ENCODE measurements around the gene ZNF2. TPM values are rescaled to one million over a fixed set of nuclear protein-coding genes. Genes with fewer than 3 reads are reported as not detected.
A peak's percentile ranks its signal among the peaks of the same experiment; 100 is the strongest.

Gene ZNF2
- total RNA-seq, 6 experiments from 2014 or later = 3.8 to 5.0 (median 4.0) TPM

DNA sequence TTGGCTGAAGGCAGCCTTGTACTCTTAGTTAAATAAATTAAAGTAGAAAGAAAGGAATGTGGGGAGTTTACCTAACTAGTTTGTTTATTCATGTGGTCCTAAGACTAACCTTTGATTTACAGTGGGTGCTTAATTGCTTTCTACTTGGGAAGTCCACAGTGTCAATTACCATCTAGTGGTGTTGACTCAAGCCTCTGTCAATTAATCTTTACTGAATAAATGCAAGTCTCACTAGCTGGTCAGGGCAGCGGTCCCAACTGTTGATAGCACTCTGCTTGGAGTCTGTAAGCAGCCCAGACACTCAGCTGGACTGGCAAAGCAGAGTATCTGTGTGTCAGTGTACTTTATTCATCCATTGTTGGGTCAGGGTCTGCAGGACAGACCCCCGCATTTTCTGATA lies 21.8 kb upstream of the ZNF2 start:
- no peaks in the 10 kb centered on the region for H3K4me1 Mint-ChIP-seq (ENCODE audit: low read depth)
- peaks cover 80% of the 10 kb centered on the region for H3K36me3 Mint-ChIP-seq (ENCODE audit: low read depth)
- DNase-seq = no peak
- H3K9me3 Mint-ChIP-seq = peaks cover 95% of the 10 kb centered on the region
- no peak overlapping the region for H3K27ac Mint-ChIP-seq
- TF ChIP-seq, protein P1, sequence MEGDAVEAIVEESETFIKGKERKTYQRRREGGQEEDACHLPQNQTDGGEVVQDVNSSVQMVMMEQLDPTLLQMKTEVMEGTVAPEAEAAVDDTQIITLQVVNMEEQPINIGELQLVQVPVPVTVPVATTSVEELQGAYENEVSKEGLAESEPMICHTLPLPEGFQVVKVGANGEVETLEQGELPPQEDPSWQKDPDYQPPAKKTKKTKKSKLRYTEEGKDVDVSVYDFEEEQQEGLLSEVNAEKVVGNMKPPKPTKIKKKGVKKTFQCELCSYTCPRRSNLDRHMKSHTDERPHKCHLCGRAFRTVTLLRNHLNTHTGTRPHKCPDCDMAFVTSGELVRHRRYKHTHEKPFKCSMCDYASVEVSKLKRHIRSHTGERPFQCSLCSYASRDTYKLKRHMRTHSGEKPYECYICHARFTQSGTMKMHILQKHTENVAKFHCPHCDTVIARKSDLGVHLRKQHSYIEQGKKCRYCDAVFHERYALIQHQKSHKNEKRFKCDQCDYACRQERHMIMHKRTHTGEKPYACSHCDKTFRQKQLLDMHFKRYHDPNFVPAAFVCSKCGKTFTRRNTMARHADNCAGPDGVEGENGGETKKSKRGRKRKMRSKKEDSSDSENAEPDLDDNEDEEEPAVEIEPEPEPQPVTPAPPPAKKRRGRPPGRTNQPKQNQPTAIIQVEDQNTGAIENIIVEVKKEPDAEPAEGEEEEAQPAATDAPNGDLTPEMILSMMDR (IDR thresholded peaks at IDR 0.05) = no peak
- H3K4me3 Mint-ChIP-seq = no peak overlapping the region
- no peaks in the 10 kb centered on the region for H3K27me3 Mint-ChIP-seq (ENCODE audit: insufficient read depth)

DNA sequence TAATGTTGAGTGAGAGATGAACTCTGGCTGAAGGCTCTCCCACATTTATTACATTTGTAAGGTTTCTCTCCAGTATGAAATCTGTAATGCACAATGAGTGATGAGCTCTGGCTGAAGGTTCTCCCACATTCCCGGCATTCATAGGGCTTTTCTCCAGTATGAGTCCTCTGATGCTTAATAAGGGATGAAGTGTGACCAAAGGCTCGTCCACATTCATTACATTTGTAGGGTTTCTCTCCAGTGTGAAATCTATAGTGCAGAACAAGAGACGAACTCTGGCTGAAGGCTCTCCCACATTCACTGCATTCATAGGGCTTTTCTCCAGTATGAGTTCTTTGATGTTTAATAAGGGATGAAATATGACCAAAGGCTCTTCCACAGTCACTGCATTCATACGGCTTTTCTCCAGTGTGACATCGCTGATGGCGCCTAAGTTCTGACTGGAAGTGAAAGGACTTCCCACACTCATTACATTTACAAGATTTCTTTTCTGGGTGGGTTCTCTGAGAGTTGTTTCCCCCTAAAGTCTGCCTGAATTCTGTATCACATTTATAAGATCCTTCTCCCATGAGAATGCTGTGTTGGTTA lies 16.1 kb upstream of the ZNF2 start:
- Mint-ChIP-seq H3K27me3 (ENCODE audit: insufficient read depth) (no peaks in the 10 kb centered on the region; the same call in 1 of the 2 replicates), H3K4me1 (ENCODE audit: low read depth) (no peaks in the 10 kb centered on the region), H3K4me3 (no peak overlapping the region), H3K27ac (no peak overlapping the region), H3K9me3 (peaks cover 99% of the 10 kb centered on the region), H3K36me3 (ENCODE audit: low read depth) (peaks cover 99% of the 10 kb centered on the region)
- DNase-seq = no peak
- TF ChIP-seq, protein P1 (IDR thresholded peaks at IDR 0.05) = no peak

DNA sequence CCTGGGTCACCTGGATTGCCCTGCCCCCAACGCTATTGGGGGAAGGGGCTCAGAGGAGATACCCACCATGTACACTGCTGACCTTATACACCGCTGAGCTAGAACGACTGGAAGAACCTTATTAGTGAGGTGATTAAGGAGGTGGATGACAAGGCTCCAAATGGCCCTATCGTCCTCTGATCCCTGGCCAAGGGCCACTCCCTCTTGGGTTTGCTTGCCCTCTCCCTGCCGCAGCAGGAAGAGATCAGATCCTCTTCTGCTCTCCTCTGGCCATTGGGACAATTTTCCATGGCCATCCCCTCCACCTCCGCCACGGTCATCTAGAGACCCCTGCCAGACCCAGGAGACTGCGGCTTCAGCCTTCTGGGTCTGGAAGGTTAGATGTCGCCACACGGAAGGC lies 7.2 kb upstream of the ZNF2 start:
- H3K9me3 Mint-ChIP-seq = peaks cover 33% of the 10 kb centered on the region
- H3K36me3 Mint-ChIP-seq (ENCODE audit: low read depth) = peaks cover 49% of the 10 kb centered on the region
- H3K27ac Mint-ChIP-seq = peak overlapping the region; percentile 11; the same call in 1 of the 2 replicates
- TF ChIP-seq, protein P1 (IDR thresholded peaks at IDR 0.05) = no peak
- peak overlapping the region; percentile 89 for H3K4me3 Mint-ChIP-seq
- no peak for DNase-seq
- 0 out of 2 replicates have a peak, but pooled peaks cover 6% of the 10 kb centered on the region for H3K4me1 Mint-ChIP-seq (ENCODE audit: low read depth)
- H3K27me3 Mint-ChIP-seq (ENCODE audit: insufficient read depth) = no peaks in the 10 kb centered on the region; the same call in 1 of the 2 replicates

DNA sequence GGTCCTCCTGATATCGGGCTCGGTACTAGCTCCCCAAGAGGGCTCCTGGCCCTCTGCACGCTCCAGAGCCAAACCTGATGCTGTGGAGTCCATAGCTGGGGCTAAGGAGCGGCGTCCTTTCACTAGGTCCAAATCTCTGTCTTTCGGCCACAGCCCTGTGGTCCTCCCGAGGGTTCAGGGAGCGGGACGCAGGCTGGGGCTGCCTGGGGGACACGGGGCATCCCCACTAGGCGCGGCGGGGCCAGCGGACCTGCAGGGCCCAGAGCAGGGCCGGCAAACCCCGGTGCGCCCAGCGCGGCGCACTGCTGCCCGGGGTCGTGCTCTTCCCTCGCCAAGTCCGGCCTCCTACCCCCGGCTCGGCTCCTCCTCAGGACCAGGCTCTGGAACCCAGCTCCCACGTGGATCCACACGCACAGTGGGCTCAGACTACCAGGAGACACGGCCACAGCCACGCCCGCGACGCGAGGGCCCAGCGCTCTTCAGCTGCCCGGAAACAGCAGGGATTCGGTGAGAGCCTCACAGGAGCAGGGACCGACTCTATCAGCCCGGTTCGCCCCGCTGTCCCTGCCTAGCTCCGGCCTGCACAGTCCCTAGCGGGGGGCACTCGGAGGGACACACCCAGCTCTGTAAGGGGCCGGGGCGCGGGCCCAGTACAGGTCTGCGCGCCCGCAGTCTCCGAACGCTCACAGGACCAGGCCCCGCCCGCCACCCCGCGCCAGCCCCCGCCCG lies 6.6 kb upstream of the ZNF2 start:
- peak overlapping the region; percentile 89 for H3K4me3 Mint-ChIP-seq
- TF ChIP-seq, protein P1 (IDR thresholded peaks at IDR 0.05) = no peak
- H3K27ac Mint-ChIP-seq = peak overlapping the region; percentile 76

DNA sequence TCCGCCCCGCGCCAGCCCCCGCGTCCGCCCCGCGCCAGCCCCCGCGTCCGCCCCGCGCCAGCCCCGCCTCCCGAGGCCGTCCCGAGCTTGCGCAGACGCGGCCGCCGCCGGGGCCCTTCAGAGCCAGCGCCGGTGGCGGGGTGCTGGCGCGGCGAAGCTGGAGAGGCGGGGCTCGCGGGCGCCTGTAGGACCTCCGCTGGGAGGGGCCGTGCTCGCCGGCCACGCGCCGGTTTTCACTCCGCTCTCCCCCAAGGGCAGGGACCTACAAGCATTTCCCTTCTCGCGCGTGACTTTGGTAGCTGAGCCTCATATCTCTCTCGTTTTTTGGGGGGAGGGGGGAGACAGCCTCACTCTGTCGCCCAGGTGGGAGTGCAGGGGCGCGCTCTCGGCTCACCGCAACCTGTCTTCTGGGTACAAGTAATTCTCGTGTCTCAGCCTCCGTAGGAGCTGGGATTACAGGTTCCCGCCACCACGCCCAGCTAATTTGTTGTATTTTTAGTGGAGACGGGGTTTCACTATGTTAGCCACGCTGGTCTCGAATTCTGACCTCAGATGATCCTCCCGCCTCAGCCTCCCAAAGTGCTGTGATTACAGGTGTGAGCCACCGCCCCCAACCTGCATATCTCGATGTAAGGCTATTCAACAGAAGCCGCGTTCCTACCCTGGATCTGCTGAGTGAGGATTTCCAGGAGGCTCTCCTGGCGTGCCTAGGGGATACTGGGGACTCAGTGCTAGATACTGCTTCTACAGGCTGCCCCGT lies 5.7 kb upstream of the ZNF2 start, which contains the start of gene ZNF514:
TSS of gene ZNF514 (minus strand) at position 159 of the 760 bp plus-strand sequence. CDS start 6,595 bp downstream, outside the sequence.
- no peaks in the 10 kb centered on the region; the same call in 1 of the 2 replicates for H3K27me3 Mint-ChIP-seq (ENCODE audit: insufficient read depth)
- peaks cover 42% of the 10 kb centered on the region for H3K36me3 Mint-ChIP-seq (ENCODE audit: low read depth)
- H3K4me1 Mint-ChIP-seq (ENCODE audit: low read depth) = peaks cover 15% of the 10 kb centered on the region
- peak; percentile 46 for DNase-seq
- peaks cover 20% of the 10 kb centered on the region for H3K9me3 Mint-ChIP-seq
- TF ChIP-seq, protein P1 (IDR thresholded peaks at IDR 0.05) = no peak
- peak within 1 kb of the TSS; percentile 76 for H3K27ac Mint-ChIP-seq
- peak within 1 kb of the TSS; percentile 89 for H3K4me3 Mint-ChIP-seq

More for the DNA sequence above, 6.6 kb upstream of the ZNF2 start:
- no peaks in the 10 kb centered on the region; the same call in 1 of the 2 replicates for H3K27me3 Mint-ChIP-seq (ENCODE audit: insufficient read depth)
- peaks cover 8% of the 10 kb centered on the region for H3K4me1 Mint-ChIP-seq (ENCODE audit: low read depth)
- peaks cover 27% of the 10 kb centered on the region for H3K9me3 Mint-ChIP-seq
- peaks cover 45% of the 10 kb centered on the region for H3K36me3 Mint-ChIP-seq (ENCODE audit: low read depth)
- peak; percentile 18 for DNase-seq

Measured in HFFc6 (cell line).